HCT116 (cell line): Measurements from ENCODE around the gene AHNAK.

Experiments used
- CTCF ChIP-seq, 3 experiments: fragments of 200-600 bp in 1 of 3; sonication (generic) in 1 of 3; IDR thresholded peaks in 2 of 3; conservative IDR thresholded peaks in 1 of 3; 2 replicates each; pipeline ENCODE4 v1.5.1; 2012 to 2017; ENCODE audit warnings: low read depth in 2 of 3, low read length in 2 of 3, antibody characterized with exemption in 1 of 3, borderline replicate concordance in 1 of 3, control low read depth in 1 of 3, mild to moderate bottlenecking in 1 of 3, mixed read lengths in 1 of 3, mixed run types in 1 of 3, moderate library complexity in 1 of 3; ENCODE audit not compliant: insufficient read depth in 1 of 3
- EGR1 ChIP-seq: IDR thresholded peaks from 2 replicates; pipeline ENCODE4 v1.6.1; 2012; ENCODE audit warnings: low read depth
- EZH2 ChIP-seq: fragments of 200-600 bp; sonication (generic); IDR thresholded peaks from 2 replicates; pipeline ENCODE4 v1.6.1; 2017; ENCODE audit warnings: antibody characterized with exemption, mixed run types
- POLR2AphosphoS5 ChIP-seq: IDR thresholded peaks from 2 replicates; pipeline ENCODE4 v1.6.1; 2011; ENCODE audit warnings: mild to moderate bottlenecking, low read depth, low read length, moderate library complexity
- SIN3A ChIP-seq: IDR thresholded peaks from 2 replicates; pipeline ENCODE4 v1.6.1; 2012; ENCODE audit warnings: low read depth
- TCF7L2 ChIP-seq: IDR thresholded peaks from 2 replicates; pipeline ENCODE4 v1.7.0; 2011; ENCODE audit warnings: borderline replicate concordance, inconsistent platforms; ENCODE audit not compliant: insufficient read depth, insufficient read length; ENCODE audit errors: extremely low read depth
- YY1 ChIP-seq: IDR thresholded peaks from 2 replicates; pipeline ENCODE4 v1.6.1; 2011; ENCODE audit warnings: low read length, low read depth, moderate library complexity, mild to moderate bottlenecking; ENCODE audit not compliant: insufficient replicate concordance; ENCODE audit errors: extremely low read depth

DNA sequence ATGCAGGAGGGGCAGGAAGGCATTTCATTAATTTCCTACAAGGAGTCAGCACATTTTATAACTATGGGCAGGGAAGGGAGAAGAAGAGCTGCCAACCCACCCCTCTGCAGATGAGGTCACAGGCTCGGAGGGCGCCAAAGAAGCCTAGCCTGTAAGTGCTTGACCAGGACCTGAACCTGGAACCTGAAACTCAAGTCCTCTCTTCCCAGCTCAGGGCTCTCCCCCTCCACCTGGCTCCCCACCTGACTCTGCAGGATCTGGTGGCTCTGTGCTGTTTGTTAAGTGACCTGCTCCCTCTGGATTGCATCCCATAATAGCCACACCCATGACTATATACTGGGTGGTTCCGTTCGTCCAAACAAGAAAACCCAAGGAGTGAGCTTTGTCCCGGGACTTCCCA is 100.5 kb downstream of the AHNAK start:
- TF ChIP-seq EGR1 (no peak), POLR2AphosphoS5 (no peak), TCF7L2 (no peak), CTCF (IDR thresholded peaks at IDR 0.05 in 2 of 3, conservative IDR thresholded peaks at IDR 0.05 in 1 of 3; ENCODE audit: borderline replicate concordance in 1 of 3, insufficient read depth in 1 of 3, low read depth in 2 of 3, low read length in 2 of 3) (no peak), SIN3A (no peak), EZH2 (no peak), YY1 (no peak)
